Retinal pigment epithelial cell (primary cell): Measurements from ENCODE around the gene MMP17.

Source experiments
- DNase-seq: peaks from one replicate; pipeline ENCODE4 v3.0.0-alpha.2; 2010; ENCODE audit warnings: low read depth
- H3K4me3 ChIP-seq: 2 replicates; pipeline ENCODE4 v1.5.1; 2011; ENCODE audit warnings: mild to moderate bottlenecking, low read length, control low read depth, moderate library complexity
- TF ChIP-seq, protein P1 (sequence below): conservative IDR thresholded peaks from 2 replicates; pipeline ENCODE4 v1.5.1; 2011; ENCODE audit warnings: low read depth, low read length, control low read depth, inconsistent platforms

Gene MMP17

GRCh38 chr12:131865180-131865875, 37.1 kb downstream of the MMP17 start:
- DNase-seq: no peak
- H3K4me3 ChIP-seq: no peak overlapping the region
- TF ChIP-seq, protein P1, sequence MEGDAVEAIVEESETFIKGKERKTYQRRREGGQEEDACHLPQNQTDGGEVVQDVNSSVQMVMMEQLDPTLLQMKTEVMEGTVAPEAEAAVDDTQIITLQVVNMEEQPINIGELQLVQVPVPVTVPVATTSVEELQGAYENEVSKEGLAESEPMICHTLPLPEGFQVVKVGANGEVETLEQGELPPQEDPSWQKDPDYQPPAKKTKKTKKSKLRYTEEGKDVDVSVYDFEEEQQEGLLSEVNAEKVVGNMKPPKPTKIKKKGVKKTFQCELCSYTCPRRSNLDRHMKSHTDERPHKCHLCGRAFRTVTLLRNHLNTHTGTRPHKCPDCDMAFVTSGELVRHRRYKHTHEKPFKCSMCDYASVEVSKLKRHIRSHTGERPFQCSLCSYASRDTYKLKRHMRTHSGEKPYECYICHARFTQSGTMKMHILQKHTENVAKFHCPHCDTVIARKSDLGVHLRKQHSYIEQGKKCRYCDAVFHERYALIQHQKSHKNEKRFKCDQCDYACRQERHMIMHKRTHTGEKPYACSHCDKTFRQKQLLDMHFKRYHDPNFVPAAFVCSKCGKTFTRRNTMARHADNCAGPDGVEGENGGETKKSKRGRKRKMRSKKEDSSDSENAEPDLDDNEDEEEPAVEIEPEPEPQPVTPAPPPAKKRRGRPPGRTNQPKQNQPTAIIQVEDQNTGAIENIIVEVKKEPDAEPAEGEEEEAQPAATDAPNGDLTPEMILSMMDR: no peak

DNA sequence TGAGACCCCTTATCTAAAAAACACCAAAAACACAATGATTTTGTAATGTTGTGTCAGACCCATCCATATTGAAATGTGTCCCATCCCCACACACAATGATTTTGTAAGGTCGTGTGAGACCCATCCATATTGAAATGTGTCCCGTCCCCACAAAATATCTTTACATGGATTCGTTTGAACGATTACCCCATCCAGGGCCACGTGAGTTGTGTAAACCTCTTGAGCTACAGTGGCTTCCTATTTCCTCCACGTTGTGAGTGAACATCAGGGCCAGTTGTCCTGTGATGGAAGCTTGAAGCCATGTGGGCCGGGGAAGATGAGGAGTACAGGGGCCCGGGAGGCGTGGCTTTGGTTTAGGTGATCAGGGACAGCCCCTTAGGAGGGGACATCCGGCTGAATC, 39.3 kb downstream of the MMP17 start:
- no peak for DNase-seq
- TF ChIP-seq, protein P1: no peak
- H3K4me3 ChIP-seq: no peak overlapping the region

DNA sequence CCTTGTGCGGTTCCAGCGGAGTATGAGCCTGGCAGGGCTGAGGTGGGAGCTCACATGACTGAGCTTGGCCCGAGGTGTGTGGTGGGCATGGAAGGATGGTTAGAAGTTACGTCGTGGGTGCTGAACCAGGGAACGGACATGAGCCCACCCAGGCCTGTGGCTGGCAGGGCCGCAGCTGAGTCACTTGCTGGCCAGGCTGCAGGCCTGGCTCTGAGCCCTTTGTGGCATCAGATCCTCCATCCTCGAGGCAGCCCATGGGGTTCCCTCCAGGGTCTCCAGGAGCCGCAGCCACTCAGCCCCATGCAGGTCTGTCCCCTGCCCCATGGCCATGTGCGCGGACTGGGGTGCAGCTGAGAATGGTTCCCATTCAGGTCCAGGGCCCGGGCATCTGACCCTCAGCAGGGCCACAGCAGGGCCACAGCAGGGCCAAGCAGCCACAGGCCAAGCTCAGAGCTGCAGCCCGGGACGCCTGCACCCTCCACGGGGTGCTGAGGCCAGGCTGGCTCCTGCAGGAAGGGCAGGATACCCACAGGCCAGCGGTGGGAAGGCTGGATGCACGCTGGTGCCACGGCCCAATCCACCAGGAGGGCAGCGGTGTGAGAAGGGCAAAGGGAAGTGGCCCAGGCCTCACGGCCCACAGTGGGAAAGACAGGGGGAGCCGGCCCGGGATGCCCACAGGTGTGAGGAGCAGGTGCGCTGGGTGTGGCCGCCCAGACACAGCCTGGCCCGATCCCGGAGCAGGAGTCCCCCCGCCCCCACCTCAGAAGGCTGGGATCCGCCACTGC, 39.9 kb downstream of the MMP17 start:
- TF ChIP-seq, protein P1: no peak

DNA sequence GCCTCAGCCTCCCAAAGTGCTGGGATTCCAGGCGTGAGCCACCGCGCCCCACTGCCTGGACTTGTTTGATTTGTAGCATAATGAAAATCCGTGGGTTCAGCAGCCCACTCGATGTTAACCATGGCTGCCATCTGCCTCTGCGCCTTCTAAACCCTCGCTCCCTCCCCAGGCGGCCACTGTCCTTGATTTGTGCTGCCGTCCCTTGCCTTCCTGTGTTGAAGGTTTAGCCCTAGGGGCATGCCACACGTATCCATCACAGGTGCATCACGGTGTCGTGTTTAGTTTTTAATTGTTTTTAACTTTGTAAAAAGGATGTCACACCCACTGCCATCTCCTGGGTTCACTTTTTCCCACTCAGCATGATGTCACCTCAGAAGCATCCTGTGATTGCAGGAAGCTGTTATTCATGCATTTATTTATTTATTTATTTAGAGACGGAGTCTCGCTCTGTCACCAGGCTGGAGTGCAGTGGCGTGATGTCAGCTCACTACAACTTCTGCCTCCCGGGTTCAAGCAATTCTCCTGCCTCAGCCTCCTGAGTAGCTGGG, 41.8 kb downstream of the MMP17 start:
- no peak overlapping the region for H3K4me3 ChIP-seq
- TF ChIP-seq, protein P1: no peak
- no peak for DNase-seq

More for the DNA sequence above, 39.9 kb downstream of the MMP17 start:
- DNase-seq: no peak
- H3K4me3 ChIP-seq: no peak overlapping the region

DNA sequence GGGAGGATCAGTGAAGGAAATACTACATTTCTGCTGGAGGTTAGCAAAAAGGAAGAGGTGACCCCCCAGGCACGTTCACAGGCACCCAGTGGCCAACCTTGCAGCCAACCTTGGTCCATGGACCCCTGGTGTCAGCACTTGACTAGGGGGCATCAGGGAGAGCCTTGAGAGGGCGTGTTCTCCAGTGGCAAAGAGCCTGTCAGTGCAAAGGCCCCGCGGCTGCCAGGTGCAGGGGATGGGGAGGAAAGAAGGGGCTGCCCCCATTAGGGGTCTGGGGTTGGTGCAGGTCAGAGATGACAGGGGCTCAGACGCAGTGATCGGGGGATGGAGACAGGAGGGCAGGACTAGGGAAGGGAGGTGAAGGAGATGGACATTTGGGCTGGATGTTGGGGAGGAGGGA, 43.5 kb downstream of the MMP17 start:
- DNase-seq: no peak
- H3K4me3 ChIP-seq: no peak overlapping the region
- TF ChIP-seq, protein P1: no peak

DNA sequence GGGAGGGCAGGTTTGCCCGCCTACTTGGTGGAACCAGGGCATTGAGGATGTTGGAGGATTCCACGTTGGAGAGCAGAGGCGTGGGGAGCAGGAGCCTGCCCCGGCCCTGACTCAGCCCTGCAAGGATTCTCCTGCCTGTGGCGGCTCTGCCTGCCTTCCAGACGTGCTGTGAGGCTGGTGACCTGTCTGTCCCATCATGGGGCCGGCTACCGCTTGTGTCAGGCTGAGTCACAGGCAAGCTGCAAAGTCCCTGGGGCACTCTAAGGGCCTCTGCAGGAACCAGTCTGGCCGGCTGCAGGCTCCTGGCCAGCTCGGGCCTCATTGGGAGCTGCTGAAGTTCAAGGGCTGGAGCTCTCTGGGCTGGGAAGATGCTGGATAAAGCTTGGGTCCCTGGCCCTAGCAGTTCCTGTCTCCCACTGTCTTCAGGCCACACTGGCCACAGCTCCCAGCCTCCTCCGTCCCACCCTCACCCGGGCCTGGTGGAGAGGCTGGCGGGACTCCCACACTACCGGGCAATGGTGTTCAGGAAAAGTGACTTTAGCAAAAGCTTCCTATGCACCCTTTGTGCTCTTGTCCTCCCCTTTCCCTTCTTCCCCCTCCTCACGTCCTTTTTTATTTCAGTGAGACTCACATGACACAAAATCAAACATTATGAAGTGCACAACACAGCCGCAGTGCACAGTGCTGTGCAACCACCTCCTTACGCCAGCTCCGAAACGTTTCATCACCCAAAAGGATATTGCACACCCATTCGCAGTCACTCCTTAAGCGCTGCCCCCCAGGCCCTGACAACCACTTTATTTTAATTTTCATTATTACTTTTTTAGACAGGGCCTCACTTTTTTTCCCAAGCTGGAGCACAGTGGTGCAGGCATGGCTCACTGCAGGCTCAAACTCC, 44.2 kb downstream of the MMP17 start:
- TF ChIP-seq, protein P1: no peak
- no peak for DNase-seq
- no peak overlapping the region for H3K4me3 ChIP-seq
